Measurements from ENCODE around the gene ANKRD13D. TPM values are rescaled to one million over a fixed set of nuclear protein-coding genes. Genes with fewer than 3 reads are reported as not detected.

The ANKRD13D gene
- total and polyA plus RNA-seq, 2 experiments from 2014 or later = 20.3 to 30.8 TPM

- TF ChIP-seq ZNF462 (CRISPR knock-in tag; IDR thresholded peaks at IDR 0.05) (no peak), NANOG (IDR thresholded peaks at IDR 0.05; ENCODE audit: borderline replicate concordance) (no peak), REST (IDR thresholded peaks at IDR 0.05; ENCODE audit: unreplicated experiment) (no peak), ETS1 (IDR thresholded peaks at IDR 0.05) (no peak)
Observed at GRCh38 chr11:67264877-67265632, 24.0 kb upstream of the ANKRD13D start (continued).
